GM10266 (cell line): ENCODE data around the gene OPN3.

Experiments used
- DNase-seq: peaks from one replicate; pipeline ENCODE4 v3.0.0; 2012; ENCODE audit errors: extremely low spot score
- TF ChIP-seq, protein P1 (sequence below): IDR thresholded peaks from 2 replicates; pipeline ENCODE4 v1.5.1; 2012; ENCODE audit warnings: mild to moderate bottlenecking, low read depth; ENCODE audit not compliant: control insufficient read depth, insufficient read depth; ENCODE audit errors: missing control alignments

OPN3 gene

DNA sequence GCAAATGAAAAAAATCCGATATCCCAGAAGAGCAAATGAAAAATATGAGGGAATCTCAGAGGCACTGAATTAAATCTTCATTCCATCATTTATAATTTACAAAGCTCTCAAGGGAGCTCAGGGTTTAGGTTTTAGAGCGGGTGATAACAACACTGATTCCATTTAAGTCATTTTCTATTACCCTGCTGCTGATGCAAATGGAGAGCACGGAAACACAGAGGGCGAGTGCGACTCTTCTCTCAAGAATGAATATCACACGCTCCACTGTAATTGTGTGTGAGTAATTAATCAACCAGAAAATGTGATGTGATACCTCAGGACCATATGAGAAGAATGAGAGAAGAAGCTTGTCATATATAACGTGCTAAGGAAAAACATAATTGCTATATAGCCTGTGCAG is 22.7 kb downstream of the OPN3 start:
- DNase-seq: no peak
- TF ChIP-seq, protein P1, sequence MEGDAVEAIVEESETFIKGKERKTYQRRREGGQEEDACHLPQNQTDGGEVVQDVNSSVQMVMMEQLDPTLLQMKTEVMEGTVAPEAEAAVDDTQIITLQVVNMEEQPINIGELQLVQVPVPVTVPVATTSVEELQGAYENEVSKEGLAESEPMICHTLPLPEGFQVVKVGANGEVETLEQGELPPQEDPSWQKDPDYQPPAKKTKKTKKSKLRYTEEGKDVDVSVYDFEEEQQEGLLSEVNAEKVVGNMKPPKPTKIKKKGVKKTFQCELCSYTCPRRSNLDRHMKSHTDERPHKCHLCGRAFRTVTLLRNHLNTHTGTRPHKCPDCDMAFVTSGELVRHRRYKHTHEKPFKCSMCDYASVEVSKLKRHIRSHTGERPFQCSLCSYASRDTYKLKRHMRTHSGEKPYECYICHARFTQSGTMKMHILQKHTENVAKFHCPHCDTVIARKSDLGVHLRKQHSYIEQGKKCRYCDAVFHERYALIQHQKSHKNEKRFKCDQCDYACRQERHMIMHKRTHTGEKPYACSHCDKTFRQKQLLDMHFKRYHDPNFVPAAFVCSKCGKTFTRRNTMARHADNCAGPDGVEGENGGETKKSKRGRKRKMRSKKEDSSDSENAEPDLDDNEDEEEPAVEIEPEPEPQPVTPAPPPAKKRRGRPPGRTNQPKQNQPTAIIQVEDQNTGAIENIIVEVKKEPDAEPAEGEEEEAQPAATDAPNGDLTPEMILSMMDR: no peak

DNA sequence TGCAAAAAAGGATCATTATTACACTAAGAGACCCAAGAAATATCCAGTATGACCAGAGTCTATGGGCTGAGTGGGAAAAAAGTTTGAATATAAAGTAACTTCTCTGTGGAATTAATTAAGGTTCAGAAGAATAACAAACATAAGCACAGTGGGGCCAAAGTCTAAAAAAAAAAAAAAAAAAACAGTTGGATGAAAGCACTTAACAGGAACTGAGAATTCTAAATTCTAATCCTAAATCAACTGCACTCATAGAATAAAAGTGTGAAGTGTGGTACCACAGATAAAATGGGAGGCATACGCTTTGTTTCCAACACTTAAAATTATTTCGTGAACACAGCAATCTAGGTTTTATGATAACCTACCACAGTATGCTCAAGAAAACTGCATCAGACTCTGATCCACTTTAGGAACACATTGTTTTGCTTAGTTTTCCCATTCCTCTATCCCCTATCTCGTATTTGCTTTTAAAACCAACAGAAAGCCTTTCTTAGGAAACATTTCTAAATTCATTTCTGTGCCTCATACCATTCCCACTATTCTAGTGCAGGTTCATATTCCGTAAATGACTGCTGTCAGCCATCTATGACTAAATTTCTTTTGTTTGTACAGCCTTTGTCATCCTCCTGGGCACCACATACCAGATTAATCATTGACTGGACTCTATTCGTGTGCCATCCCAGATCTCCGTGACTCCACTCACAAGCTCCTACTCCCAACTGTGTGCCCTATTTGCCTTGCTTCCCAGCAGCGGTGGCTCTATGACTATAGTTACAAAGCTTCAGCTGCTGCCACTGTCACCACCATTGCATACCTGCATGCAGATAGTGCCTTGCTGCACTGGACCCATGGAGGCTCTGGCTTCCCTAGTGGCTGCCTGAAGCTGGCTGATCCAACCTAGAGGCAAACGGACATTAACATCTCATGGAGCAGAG is 24.9 kb downstream of the OPN3 start:
- TF ChIP-seq, protein P1: no peak
- no peak for DNase-seq

DNA sequence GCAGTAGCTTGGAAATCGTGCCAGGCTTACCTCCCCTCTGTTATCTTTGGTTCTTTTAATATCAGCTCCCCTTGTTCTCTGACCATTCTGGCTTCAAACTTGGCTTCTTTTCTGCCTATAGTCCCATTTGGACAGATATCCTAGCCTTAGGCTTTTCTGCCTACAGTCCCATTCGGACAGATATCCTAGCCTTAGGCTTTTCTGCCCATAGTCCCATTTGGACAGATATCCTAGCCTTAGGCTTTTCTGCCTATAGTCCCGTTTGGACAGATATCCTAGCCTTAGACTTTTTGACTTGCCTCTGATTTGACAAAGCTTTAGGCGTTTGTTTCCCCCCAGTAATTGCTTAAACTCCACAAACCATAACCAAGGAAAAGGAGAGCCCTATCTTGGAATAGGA is 25.6 kb downstream of the OPN3 start:
- TF ChIP-seq, protein P1: no peak
- no peak for DNase-seq

DNA sequence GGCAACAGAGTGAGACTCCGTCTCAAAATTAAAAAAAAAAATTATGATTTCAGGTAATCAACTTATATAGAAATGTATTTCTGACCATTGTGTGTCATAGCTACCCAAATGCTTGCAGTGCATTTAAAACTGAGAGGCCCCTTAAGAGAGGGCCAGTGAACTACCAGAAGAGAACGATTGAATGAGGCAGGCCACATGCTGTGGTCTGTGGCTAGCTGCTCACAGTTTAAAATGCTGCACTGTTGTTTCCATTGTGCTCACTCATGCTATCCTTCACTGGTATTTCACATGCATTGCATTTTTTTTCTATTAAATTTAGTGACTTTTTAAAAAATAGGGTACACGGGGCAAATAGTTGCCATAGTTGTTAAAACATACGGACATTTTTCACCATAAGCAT is 26.0 kb downstream of the OPN3 start:
- no peak for DNase-seq

DNA sequence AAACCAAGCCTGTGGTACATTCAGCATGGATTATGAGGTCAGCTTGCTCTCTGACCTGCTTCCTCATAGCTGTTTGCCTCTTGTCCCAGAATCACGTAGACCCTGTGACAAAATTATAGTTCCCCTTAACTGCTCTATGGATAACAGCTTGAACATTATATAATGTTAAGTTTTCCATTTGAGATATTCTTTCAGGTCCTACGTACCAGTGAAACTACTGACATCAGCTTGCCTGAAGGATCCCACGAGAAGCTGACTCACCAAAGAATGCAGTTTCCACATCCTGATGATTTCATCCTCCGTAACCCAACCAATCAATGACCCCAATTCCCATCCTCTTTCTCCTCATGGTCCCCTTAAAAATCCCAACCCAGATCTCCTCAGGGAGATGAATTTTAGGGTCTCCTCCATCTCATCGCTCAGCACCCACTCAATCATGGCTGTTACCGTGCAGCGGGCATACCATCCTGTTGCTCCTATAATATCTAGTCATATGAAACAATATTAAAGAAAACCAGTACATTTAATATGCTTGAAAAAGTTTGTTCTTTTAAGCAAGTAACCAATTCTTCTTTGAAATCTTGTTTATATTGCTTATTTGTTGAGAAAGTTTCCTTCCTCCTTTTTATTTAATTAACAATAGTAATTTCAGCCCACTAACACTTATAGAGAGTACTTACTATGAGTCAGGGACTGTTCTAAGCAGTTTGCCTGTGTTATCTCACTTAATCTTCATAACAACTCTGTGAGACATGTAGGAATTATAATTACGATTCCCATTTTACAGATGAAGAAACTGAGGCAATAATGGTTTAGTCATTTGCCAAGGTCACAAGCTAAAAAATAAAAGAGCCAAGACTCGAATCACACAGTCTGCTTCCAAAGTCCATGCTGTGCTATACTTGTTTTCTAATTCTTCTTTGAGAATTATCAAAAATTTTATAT is 27.4 kb downstream of the OPN3 start:
- TF ChIP-seq, protein P1: no peak
- no peak for DNase-seq

More for the DNA sequence above, 26.0 kb downstream of the OPN3 start:
- TF ChIP-seq, protein P1: no peak

DNA sequence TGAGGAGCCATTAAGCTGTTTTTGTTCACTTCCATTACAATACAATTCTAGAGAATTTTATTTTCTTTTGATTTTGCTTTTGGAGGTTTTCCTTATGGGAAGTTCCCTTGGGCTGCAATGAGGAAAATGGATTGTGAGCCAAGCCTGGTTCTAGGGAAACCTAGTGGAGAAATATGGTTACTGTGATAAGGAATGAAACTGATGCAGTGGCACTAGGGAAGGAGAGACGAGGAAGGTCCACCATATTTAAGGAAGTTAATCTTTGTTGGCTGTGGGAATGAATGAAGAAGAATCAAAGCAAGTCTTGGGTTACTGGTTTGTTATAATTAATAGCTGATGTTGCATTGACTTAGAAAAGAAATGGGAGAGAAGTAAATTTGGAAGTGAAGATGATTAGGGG is 28.4 kb downstream of the OPN3 start:
- TF ChIP-seq, protein P1: no peak
- no peak for DNase-seq
